ENCODE measurements around the gene PLOD2. TPM values are rescaled to one million over a fixed set of nuclear protein-coding genes. Genes with fewer than 3 reads are reported as not detected.

PLOD2 gene
- total RNA-seq, 3 donors from 2014 or later: 0.21 to 0.71 (median 0.61) TPM

DNA sequence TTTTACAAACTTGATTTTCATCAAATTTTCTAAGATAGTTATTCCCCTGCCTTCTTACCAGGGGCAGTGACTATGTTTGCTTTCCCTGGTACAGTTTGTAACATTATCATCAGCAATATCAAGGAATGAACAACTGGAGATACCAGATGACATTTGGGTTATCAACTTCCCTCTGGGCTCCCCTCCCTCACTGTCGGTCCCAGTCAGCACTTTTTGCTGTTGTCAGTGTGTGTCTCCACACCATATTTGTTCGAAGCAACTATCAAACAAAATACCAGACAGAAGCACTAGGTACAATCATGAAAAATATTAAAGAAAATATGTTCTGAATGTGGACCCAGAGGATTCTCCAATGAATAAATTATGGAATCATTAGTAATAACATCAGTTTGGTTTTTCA is 75.3 kb downstream of the PLOD2 start:
- no peaks in the 10 kb centered on the region for H3K4me1 Mint-ChIP-seq (ENCODE audit: low read depth)
- ATAC-seq (no peak), DNase-seq (no peak)
- no peaks in the 10 kb centered on the region for H3K9me3 Mint-ChIP-seq
- H3K4me3 Mint-ChIP-seq: no peak overlapping the region
- no peaks in the 10 kb centered on the region for H3K27me3 Mint-ChIP-seq (ENCODE audit: low read depth)
- no peaks in the 10 kb centered on the region for H3K36me3 Mint-ChIP-seq (ENCODE audit: insufficient read depth)

DNA sequence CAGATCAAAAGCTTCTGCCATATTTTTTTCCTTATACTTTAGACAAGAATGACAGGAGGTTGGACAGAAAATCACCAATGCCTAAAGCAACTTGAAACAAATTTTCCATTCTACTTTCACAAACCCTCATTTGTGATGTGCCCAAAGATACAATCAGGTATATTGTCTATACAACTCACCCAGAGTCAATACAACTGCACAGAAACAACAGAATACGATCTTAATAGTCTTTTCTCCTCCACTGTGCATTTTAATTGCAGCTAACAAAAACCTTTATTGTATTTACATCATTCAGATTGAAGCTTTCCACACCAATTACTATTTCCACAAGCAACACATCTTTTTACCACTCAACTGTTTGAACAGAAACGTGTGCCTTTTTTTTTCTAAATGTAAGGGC is 80.4 kb downstream of the PLOD2 start:
- DNase-seq: no peak
- Mint-ChIP-seq H3K4me3 (no peak overlapping the region), H3K36me3 (ENCODE audit: insufficient read depth) (no peaks in the 10 kb centered on the region), H3K4me1 (ENCODE audit: low read depth) (no peaks in the 10 kb centered on the region), H3K27me3 (ENCODE audit: low read depth) (no peaks in the 10 kb centered on the region), H3K9me3 (peaks cover 3% of the 10 kb centered on the region)
- ATAC-seq: no peak

DNA sequence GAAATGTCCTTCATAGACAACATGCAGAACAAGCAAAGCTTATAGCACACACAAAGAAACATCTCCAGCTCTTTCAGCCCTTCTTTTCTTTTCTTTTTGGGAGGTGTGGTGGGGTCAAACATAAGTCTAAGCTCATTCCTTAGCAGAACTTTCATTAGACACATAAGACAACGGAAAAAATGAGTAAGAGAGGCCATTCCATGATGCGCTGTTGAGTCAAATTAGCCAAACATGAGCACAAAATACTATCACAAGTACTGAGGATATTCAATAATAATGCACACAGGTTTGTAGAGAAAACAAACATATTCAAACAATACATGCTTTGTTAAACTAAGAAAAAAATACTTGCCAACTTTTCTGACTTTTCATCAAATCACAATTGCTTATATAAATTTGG is 83.0 kb downstream of the PLOD2 start:
- H3K36me3 Mint-ChIP-seq (ENCODE audit: insufficient read depth): no peaks in the 10 kb centered on the region
- DNase-seq (no peak), ATAC-seq (no peak)
- H3K27me3 Mint-ChIP-seq (ENCODE audit: low read depth): no peaks in the 10 kb centered on the region
- H3K4me1 Mint-ChIP-seq (ENCODE audit: low read depth): no peaks in the 10 kb centered on the region
- H3K4me3 Mint-ChIP-seq: no peak overlapping the region
- peaks cover 3% of the 10 kb centered on the region for H3K9me3 Mint-ChIP-seq

DNA sequence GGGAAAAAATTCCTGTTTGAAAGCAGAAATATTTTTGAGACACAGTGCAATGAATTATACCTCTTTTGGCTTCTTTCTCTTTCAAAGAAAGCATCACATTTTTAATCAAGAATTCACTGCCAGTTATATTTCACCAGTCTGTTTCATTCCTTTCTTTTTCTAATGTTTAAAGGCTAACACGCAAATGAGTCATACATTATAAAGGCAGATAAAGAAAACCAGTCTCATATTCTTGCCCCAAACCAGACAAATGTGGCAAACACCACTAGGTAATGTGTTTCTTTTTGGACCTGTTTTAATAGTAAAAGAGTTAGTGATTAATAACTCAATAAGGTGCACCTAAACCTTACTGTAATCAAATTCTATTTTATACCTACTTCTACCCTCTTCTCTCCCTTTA is 83.8 kb downstream of the PLOD2 start:
- Mint-ChIP-seq H3K4me3 (no peak overlapping the region), H3K4me1 (ENCODE audit: low read depth) (no peaks in the 10 kb centered on the region), H3K36me3 (ENCODE audit: insufficient read depth) (no peaks in the 10 kb centered on the region), H3K27me3 (ENCODE audit: low read depth) (no peaks in the 10 kb centered on the region), H3K9me3 (peaks cover 3% of the 10 kb centered on the region)
- DNase-seq (no peak), ATAC-seq (no peak)

DNA sequence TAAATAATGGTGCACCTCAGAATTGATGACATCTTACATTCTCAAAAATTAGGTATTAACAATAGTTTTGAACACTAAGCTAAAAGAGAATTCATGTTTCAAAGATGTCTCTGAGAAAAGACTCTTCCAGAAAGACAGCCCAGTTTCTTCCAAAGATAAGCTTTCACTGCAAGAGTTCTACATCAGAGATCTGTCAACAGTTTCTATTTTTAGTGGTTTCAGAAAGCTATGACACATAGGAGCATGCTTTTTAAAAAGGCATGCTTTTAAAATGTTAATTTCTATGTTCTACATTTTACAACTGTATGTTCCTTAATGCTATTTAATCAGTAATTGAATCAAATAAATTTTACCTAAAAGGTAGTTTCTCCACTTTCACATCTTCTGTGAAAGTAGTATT is 88.2 kb downstream of the PLOD2 start:
- H3K4me1 Mint-ChIP-seq (ENCODE audit: low read depth): no peaks in the 10 kb centered on the region
- H3K27me3 Mint-ChIP-seq (ENCODE audit: low read depth): no peaks in the 10 kb centered on the region
- no peak overlapping the region for H3K4me3 Mint-ChIP-seq
- no peaks in the 10 kb centered on the region for H3K36me3 Mint-ChIP-seq (ENCODE audit: insufficient read depth)
- no peak for ATAC-seq
- no peak for DNase-seq
- peaks cover 3% of the 10 kb centered on the region for H3K9me3 Mint-ChIP-seq

DNA sequence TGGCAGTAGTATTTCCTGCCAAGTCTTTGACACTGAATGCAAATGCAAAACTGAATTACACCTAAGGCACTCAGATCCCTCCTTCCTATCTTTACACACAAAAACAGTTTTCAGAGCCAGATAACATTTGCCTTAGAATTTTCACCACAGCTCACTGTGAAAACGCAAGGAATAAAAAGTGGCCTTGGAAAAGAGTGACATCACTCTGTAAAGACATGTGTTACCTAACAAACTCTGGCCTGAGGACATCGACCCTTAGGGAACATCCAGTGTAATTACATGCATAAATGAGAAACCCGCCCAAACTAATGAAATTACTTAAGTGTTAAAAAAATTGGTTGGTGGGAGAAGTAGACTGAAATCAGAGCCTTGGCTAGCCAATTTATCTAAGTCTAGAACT is 88.9 kb downstream of the PLOD2 start:
- Mint-ChIP-seq H3K4me3 (no peak overlapping the region), H3K36me3 (ENCODE audit: insufficient read depth) (no peaks in the 10 kb centered on the region), H3K9me3 (peaks cover 3% of the 10 kb centered on the region), H3K27me3 (ENCODE audit: low read depth) (no peaks in the 10 kb centered on the region), H3K4me1 (ENCODE audit: low read depth) (no peaks in the 10 kb centered on the region)
- ATAC-seq: no peak
- DNase-seq: no peak

DNA sequence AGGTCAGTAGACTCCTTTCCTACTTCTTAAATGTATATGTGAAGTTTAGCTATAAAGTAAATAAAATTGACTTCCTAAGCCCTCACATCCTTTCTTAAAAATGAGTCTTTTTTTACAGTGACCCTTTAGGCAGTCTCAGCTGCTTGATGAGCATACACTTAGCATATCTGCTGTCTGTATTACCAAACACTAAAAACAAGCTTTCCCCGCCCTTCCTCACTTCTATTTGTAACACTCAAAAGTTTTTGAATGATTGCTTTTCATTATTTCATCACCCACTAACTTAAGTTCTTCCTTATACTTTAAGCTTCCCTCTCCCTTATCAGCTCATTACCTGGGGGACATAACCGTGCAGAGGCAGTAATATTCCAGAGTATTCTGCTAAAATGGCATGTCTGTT is 89.4 kb downstream of the PLOD2 start:
- Mint-ChIP-seq H3K27me3 (ENCODE audit: low read depth) (no peaks in the 10 kb centered on the region), H3K4me1 (ENCODE audit: low read depth) (no peaks in the 10 kb centered on the region), H3K4me3 (no peak overlapping the region), H3K9me3 (peaks cover 3% of the 10 kb centered on the region), H3K36me3 (ENCODE audit: insufficient read depth) (no peaks in the 10 kb centered on the region)
- ATAC-seq (no peak), DNase-seq (no peak)

DNA sequence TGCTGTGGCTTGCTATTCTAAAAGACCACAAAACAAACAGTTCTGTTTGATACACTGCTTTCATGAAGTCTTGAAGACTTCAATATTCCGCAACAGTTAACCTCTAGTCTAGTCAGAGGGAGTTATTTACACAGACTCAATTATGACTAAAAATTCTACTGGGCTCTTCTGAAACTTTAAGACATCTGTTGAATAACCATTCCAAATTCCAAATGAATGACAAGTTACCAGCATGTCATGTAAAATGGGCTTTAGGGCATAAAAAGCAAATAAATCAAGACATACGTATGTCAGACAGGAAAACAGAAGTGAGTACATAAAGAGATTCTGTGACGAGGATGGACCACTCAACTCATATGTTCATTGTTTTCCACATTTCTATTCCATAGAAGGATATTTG is 93.9 kb downstream of the PLOD2 start:
- Mint-ChIP-seq H3K36me3 (ENCODE audit: insufficient read depth) (no peaks in the 10 kb centered on the region), H3K27me3 (ENCODE audit: low read depth) (no peaks in the 10 kb centered on the region), H3K9me3 (no peaks in the 10 kb centered on the region), H3K4me3 (no peak overlapping the region), H3K4me1 (ENCODE audit: low read depth) (no peaks in the 10 kb centered on the region)
- DNase-seq (no peak), ATAC-seq (no peak)

DNA sequence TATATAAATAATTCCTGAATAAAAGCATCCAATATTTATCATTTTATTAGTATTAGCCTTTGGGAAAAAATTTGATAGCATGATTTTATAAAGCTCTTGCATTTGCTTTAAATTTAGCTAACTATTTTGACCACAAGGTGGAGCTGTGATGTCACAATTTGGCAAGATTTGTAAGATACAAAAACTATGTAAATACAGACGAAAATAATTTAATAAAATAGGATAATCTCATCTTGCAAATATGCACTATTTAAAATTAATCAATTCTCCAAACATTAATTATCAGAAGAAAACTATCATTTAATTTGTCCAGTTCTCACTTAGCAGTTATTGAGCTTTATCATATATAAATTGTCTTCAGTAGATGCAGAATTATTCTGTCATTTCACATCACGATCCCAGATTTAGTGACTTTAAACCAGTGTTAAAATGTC is 95.4 kb downstream of the PLOD2 start:
- Mint-ChIP-seq H3K4me3 (no peak overlapping the region), H3K27me3 (ENCODE audit: low read depth) (no peaks in the 10 kb centered on the region), H3K9me3 (no peaks in the 10 kb centered on the region), H3K36me3 (ENCODE audit: insufficient read depth) (no peaks in the 10 kb centered on the region), H3K4me1 (ENCODE audit: low read depth) (no peaks in the 10 kb centered on the region)
- DNase-seq (no peak), ATAC-seq (no peak)

DNA sequence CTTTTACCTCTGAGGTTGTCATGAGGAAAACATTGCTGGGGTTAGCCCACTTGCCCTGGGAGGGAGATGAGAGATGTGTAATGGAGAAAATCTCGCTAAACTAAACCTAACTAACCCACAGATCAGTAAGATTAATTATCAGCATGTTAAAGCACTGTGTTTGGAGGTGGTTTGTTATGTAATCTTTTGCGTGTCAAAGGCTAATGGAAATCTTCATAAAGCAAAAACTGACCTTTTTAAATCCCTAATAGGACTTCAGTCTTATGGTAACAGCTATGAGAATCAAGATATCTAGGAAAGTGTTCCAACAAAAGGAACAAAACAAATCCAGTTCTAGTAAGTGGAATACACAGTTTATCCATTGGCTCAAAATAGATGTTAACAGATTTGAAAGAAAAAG is 102.7 kb downstream of the PLOD2 start:
- H3K27me3 Mint-ChIP-seq (ENCODE audit: low read depth): no peaks in the 10 kb centered on the region
- no peaks in the 10 kb centered on the region for H3K4me1 Mint-ChIP-seq (ENCODE audit: low read depth)
- H3K9me3 Mint-ChIP-seq: no peaks in the 10 kb centered on the region
- no peak for DNase-seq
- ATAC-seq: no peak
- no peak overlapping the region for H3K4me3 Mint-ChIP-seq
- no peaks in the 10 kb centered on the region for H3K36me3 Mint-ChIP-seq (ENCODE audit: insufficient read depth)

DNA sequence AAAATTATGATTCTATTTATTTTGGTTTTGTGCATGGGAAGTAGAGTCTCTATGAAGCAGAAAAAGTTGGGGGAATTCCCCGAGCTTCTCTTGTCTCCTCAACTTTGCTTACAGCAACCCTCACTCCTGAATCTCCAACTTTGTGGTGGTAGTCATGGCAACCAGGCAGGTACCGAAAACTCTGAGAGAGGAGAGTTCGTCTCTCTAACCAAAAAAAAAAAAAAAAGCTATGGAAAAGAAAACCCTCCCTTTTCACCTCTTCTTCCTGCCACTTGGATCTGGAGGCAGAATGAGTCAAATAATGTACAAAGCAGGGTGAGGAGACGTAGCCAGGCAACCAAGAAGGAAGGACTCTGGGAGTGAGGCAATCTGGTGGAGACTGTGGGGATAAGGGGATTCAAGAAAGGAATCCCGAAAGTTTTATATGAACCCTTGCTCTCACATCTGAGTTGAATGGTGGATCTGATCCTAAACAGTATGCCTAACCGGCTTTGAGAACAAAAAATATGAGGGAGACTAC is 108.1 kb downstream of the PLOD2 start:
- H3K4me1 Mint-ChIP-seq (ENCODE audit: low read depth): no peaks in the 10 kb centered on the region
- H3K9me3 Mint-ChIP-seq: no peaks in the 10 kb centered on the region
- no peaks in the 10 kb centered on the region for H3K27me3 Mint-ChIP-seq (ENCODE audit: low read depth)
- ATAC-seq (no peak), DNase-seq (no peak)
- no peak overlapping the region for H3K4me3 Mint-ChIP-seq
- H3K36me3 Mint-ChIP-seq (ENCODE audit: insufficient read depth): no peaks in the 10 kb centered on the region

DNA sequence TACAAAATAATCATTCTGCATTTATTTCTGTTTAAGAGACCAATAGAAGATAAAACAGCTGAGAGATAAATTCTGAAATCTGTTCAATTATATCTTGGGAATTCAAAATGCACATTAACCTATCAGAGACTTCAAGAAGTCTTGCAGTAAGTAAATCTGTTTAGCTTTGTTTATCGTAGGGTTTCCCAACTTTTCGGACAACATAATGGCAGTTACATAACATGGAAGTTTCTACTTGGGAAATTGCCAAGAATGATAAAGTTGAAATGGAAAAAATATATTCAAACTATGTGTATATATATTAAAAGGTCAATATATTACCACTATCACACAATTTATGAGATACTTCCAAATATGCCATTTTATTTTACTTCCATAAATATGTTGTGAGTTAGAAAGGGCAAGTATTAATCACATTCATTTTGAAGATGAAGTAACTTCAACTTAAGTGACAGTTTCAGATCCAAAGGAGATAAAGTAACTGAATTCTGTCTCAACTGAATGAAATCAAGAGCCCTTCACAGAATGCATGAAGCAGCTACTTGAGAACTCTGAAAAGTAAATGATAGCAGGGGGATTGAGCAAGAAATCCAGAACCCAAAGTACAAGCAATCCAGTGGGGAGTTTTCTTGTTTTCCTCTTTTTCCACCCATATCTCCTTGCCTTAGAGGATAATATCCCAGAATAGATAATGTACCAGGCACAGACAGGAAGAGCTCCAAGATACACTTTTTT is 108.8 kb downstream of the PLOD2 start:
- H3K36me3 Mint-ChIP-seq (ENCODE audit: insufficient read depth): no peaks in the 10 kb centered on the region
- no peak overlapping the region for H3K4me3 Mint-ChIP-seq
- no peaks in the 10 kb centered on the region for H3K4me1 Mint-ChIP-seq (ENCODE audit: low read depth)

DNA sequence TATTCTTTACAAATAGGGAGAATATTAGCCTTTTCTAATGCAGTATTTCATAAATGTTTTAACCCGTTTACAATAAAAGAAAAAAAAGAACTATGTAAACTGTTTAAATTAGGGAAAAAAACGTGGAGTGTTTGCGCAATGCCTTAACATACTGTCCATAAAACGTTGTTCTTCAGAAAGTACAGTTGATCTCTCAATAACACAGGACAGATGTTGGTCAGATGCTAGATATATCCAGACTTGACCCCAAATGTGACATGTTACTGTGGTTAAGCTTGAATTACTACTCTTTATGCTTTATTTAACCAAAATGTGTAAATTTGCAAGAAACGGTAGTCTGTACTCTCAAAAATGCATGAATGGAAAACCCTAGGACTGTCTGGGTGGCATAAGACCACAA is 110.3 kb downstream of the PLOD2 start:
- no peaks in the 10 kb centered on the region for H3K27me3 Mint-ChIP-seq (ENCODE audit: low read depth)

More for the DNA sequence above, 108.8 kb downstream of the PLOD2 start:
- no peak for ATAC-seq
- no peak for DNase-seq
- no peaks in the 10 kb centered on the region for H3K9me3 Mint-ChIP-seq
- H3K27me3 Mint-ChIP-seq (ENCODE audit: low read depth): no peaks in the 10 kb centered on the region

DNA sequence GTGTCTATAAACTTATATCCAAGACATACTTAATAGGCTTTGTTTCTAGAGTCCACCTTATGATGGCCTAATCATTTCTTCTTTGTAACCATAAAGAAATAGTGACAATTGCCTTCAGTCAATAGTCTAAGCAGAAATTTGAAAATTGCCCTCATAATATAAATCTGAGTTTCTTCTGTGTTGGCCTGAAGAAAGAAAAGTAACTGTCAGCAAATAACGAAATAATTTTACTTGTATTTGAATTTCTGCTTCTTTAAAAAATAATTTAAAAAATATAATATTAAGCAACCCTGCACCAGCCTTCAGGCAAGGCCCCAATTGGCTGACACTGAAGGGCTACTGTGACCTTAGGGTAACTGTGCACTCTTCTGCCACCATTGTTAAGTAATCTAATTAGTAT is 113.5 kb downstream of the PLOD2 start:
- Mint-ChIP-seq H3K4me1 (ENCODE audit: low read depth) (no peaks in the 10 kb centered on the region), H3K4me3 (no peak overlapping the region), H3K9me3 (peaks cover 4% of the 10 kb centered on the region), H3K36me3 (ENCODE audit: insufficient read depth) (no peaks in the 10 kb centered on the region), H3K27me3 (ENCODE audit: low read depth) (no peaks in the 10 kb centered on the region)
- no peak for ATAC-seq
- no peak for DNase-seq

More for the DNA sequence above, 110.3 kb downstream of the PLOD2 start:
- H3K9me3 Mint-ChIP-seq: no peaks in the 10 kb centered on the region
- H3K4me1 Mint-ChIP-seq (ENCODE audit: low read depth): no peaks in the 10 kb centered on the region
- DNase-seq (no peak), ATAC-seq (no peak)
- no peaks in the 10 kb centered on the region for H3K36me3 Mint-ChIP-seq (ENCODE audit: insufficient read depth)
- no peak overlapping the region for H3K4me3 Mint-ChIP-seq

DNA sequence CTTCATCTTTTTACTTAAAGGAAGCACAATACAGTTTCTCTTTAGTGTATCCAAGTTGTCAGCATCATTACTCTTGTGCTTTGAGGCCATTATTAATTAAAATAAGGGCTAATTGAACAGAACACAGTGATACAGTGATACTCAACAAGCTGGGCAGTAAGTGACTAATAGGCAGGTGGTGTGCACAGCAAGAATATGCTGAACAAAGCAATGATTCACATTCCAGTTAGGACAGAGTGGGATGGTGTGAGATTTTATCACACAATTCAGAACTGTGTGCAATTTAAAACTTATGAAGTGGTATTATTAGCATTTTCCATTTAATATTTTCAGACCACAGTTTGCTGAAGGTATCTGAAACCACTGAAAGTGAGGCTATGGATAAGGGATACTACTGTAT is 116.9 kb downstream of the PLOD2 start:
- DNase-seq (no peak), ATAC-seq (no peak)
- H3K4me1 Mint-ChIP-seq (ENCODE audit: low read depth): no peaks in the 10 kb centered on the region
- H3K9me3 Mint-ChIP-seq: peaks cover 4% of the 10 kb centered on the region
- no peaks in the 10 kb centered on the region for H3K36me3 Mint-ChIP-seq (ENCODE audit: insufficient read depth)
- no peaks in the 10 kb centered on the region for H3K27me3 Mint-ChIP-seq (ENCODE audit: low read depth)
- H3K4me3 Mint-ChIP-seq: no peak overlapping the region

All from activated T-cell treated with anti-CD3 and anti-CD28 coated beads, Interleukin-2, amount 50 U/mL, for 4 hours (primary cell).